Measurements from ENCODE around the gene INPP5F. TPM values are rescaled to one million over a fixed set of nuclear protein-coding genes. Genes with fewer than 3 reads are reported as not detected.

The INPP5F gene
- total and polyA plus RNA-seq, 4 donors: 5.6 to 22.9 (median 10.1) TPM

DNA sequence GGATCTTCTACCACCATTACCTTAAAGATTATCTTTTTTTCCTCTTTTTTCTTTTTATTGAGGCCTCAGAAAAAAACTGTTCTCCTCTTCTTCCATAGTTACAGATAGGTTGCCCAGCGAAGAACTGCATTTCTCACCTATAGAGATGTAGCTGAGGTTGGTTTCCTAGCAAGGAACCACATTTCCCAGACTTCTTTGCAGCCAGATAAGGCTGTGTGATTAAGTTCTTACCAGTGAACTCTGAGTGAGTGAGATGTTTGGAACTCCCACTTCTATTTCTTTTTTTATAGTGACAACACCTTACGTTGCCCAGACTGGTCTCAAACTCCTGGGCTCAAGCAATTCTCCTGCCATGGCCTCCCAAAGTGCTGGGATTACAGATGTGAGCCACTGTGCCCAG is 152.7 kb downstream of the INPP5F start:
- Histone ChIP-seq H3K27me3 (ENCODE audit: control insufficient read depth in 3 of 3, insufficient read depth in 3 of 3, low read length in 2 of 3) (no peaks in the 10 kb centered on the region), H3K9ac (ENCODE audit: insufficient read depth in 1 of 2, low read length in 2 of 2) (no peak overlapping the region), H3K4me3 (no peak overlapping the region), H3K9me3 (ENCODE audit: control insufficient read depth in 4 of 4, insufficient read depth in 3 of 4, low read length in 3 of 4) (no peaks in the 10 kb centered on the region), H3K27ac (ENCODE audit: low read depth in 1 of 2, low read length in 1 of 2) (no peak overlapping the region), H3K36me3 (ENCODE audit: control insufficient read depth in 4 of 4, insufficient read depth in 4 of 4, low read length in 4 of 4) (no peaks in the 10 kb centered on the region), H3K4me1 (ENCODE audit: control insufficient read depth in 5 of 5, insufficient read depth in 5 of 5, low read length in 5 of 5) (peaks cover 0 to 5% (median 3%) of the 10 kb centered on the region in 5 donors)
- WGBS, 2 donors: 70 to 89% methylated on average over 2 of the region's 2 CpGs
- TF ChIP-seq CTCF (IDR thresholded peaks at IDR 0.05; ENCODE audit: control extremely low read depth, extremely low read depth): no peak
- no peak for DNase-seq
- ATAC-seq (ENCODE audit: insufficient read depth, low FRiP score): no peak

Small RNA genes lying within 50 kb of the gene (small RNA-seq; reads per million reads assigned to genes)
- gene RN7SL846P (ENCODE audit: low replicate concordance): not detected

Other genes starting within 250 kb of the INPP5F start
- gene RGS10, start 183.3 kb upstream of the INPP5F start, total RNA-seq: 10 to 100 TPM; 17.0 to 24.6 TPM
- 10 to 100 TPM; 35.0 to 43.4 TPM for gene RGS10, start 183.3 kb upstream of the INPP5F start, polyA plus RNA-seq
- 100 to 1,000 TPM in 1 of 2 donors, 10 to 100 TPM in 1; 77.0 to 149 TPM for gene TIAL1, start 129.1 kb upstream of the INPP5F start, total RNA-seq
- 10 to 100 TPM; 44.0 to 53.9 TPM for gene TIAL1, start 129.1 kb upstream of the INPP5F start, polyA plus RNA-seq
- gene BAG3, start 74.7 kb upstream of the INPP5F start, total RNA-seq: 10 to 100 TPM; 16.8 to 44.8 TPM
- gene BAG3, start 74.7 kb upstream of the INPP5F start, polyA plus RNA-seq: 10 to 100 TPM; 27.5 to 42.7 TPM
- gene MCMBP, start 146.8 kb downstream of the INPP5F start, total RNA-seq: 10 to 100 TPM; 52.0 to 53.0 TPM
- gene MCMBP, start 146.8 kb downstream of the INPP5F start, polyA plus RNA-seq: 10 to 100 TPM; 25.8 to 48.4 TPM
- 10 to 100 TPM; 43.1 to 69.4 TPM for gene SEC23IP, start 166.7 kb downstream of the INPP5F start, total RNA-seq
- gene SEC23IP, start 166.7 kb downstream of the INPP5F start, polyA plus RNA-seq: 10 to 100 TPM in 1 of 2 donors, 1 to 10 TPM in 1; 9.3 to 17.0 TPM